Endothelial cell of umbilical vein (primary cell): Measurements from ENCODE around the gene CS.

Experiments
- MYC ChIP-seq: IDR thresholded peaks from one replicate; pipeline ENCODE4 v1.6.1; 2011; ENCODE audit warnings: mild to moderate bottlenecking, low read depth, low read length
- TF ChIP-seq, protein P1 (sequence below): IDR thresholded peaks from 2 replicates; pipeline ENCODE4 v1.6.1; 2011; ENCODE audit not compliant: insufficient read depth, insufficient read length

DNA sequence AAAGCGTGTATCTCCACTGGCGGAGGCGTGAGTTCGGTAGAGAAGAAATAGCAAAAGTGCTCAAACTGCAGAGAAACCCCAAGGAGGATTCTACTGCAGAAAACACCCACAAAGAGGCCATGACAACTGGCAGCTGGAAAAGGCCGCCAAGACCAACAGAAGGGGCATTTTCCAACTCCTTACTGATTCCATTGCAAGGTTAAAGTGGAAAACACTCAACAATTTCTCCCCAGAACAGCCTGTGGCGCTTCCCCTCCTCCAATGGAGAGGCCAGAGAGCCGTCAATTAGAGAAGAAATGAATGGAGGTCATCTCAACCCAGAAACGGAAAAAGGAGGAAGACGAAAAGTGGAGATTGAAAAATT, 41.3 kb downstream of the CS start:
- TF ChIP-seq MYC, result no peak
- TF ChIP-seq, protein P1, sequence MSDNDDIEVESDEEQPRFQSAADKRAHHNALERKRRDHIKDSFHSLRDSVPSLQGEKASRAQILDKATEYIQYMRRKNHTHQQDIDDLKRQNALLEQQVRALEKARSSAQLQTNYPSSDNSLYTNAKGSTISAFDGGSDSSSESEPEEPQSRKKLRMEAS, result no peak
